Fibroblast of mammary gland (primary cell): Measurements from ENCODE around the gene NKX3-2.

ENCODE experiments used
- DNase-seq: peaks from one replicate; pipeline ENCODE4 v3.0.0-alpha.2; 2010; ENCODE audit warnings: low read depth
- H3K4me3 ChIP-seq: 2 replicates; pipeline ENCODE4 v1.5.1; 2011; ENCODE audit warnings: low read depth, mild to moderate bottlenecking, low read length, moderate library complexity; ENCODE audit not compliant: control insufficient read depth
- CTCF ChIP-seq: conservative IDR thresholded peaks from 2 replicates; pipeline ENCODE4 v1.5.1; 2011; ENCODE audit warnings: low read depth, low read length, inconsistent platforms; ENCODE audit not compliant: control insufficient read depth, insufficient read depth

Gene NKX3-2

DNA sequence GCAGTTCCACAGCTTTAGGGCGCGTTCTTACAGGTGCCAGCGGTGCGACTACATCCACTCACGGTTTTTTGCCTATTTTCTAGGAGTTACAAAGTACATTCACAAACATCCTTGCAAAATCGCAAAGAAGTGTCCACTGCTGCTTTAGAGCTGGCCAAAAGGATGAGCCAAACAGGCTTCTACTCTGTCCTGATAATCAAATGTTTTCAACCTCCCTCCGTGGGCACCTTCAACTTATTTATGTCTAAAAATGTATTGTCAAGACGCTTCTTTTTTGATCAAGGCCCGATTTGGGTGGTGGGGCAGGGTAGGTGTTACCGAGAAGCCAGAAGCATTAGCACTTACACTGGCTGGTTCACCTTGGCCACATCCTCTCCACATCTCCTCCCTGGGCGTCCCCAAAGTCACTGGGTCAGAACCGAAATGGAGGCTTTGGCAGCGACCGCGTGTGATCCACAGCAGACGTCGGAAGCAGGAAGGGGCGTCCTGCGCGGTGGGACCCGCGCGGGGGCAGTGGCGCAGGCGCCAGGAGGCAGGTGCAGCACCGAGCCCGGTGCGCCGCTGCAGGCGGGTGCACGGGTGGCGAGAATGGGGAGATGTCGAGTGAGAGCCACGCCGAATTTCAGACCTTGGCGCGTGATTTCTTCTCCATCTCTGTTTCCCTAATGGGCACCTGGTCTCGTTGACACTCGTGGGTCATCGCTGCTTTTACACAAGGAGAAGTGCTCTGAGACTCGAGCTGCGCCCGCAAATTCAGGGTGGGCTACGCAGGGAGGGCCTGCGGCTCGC, 16.9 kb downstream of the NKX3-2 start:
- TF ChIP-seq CTCF = no peak
- DNase-seq = no peak
- no peak overlapping the region for H3K4me3 ChIP-seq

GRCh38 chr4:13526658-13527057, 17.6 kb downstream of the NKX3-2 start:
- TF ChIP-seq CTCF = no peak
- H3K4me3 ChIP-seq = no peak overlapping the region
- DNase-seq = no peak

- no peak for DNase-seq
- no peak for TF ChIP-seq CTCF
- H3K4me3 ChIP-seq = no peak overlapping the region
Observed at GRCh38 chr4:13525606-13526281, 18.6 kb downstream of the NKX3-2 start.

GRCh38 chr4:13524504-13525243, 19.6 kb downstream of the NKX3-2 start:
- H3K4me3 ChIP-seq = no peak overlapping the region
- no peak for TF ChIP-seq CTCF
- DNase-seq = peak; percentile 56

DNA sequence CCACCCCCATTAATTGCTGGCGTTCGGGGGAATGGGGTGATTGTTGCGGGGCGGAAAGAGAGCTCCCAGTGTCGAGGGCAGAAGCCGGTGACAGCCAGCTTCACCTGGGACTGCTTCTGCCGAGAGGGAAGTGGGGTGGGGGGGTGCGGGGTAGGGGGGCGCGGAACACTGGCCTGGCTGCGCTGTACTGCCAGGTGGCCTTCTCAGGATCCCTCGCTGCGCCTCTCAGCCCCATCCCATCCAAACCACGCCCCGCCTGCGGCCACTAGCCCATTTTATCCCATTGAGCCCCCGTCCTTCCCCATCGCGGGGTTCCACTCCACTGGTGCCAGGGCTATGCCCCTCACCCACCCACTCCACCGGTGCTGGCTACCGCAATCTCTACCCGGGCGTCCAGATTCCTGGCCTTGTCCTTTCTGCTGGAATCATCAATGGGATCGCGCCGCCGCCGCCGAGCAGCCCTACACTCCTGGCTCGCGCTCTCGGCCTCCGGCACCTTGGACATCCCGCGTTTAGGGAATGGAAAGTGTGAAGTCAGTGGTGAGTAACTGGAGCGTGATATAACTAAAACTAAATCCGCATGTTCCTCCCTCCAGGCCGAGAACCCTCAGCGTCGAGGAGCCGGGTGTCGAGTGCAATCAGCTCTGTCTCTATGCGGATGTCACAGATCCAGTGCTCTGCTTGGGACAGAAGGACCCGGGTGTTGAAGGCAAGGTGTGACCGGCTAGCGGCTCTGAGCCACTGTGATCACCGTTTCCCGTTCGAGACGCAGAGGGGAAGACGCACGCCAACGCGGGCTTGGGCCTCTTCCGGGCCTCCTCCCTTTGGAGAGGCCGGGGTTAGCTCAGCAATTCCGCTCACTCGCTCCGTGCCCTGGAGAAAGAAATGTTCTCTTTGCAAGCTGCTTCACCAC, 20.5 kb downstream of the NKX3-2 start:
- no peak overlapping the region for H3K4me3 ChIP-seq
- TF ChIP-seq CTCF = no peak
- DNase-seq = no peak

DNA sequence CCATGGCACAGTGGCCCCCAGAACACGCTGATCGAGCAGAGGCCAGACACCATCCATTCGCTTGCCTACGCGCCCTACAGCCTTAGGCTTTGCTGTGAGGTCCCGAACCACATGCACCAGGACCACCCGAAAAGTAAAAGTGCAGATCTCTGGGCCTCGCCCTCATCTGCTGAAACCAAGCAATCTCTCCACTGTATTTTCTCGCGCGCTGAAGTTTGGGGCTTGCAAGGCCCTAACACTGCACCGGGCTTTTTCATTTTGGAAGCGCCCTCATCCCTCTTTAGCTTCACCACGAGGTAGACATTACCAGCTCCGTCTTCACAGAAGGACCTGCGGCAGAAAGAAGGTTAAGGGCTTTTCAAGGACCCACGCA, 21.2 kb downstream of the NKX3-2 start:
- H3K4me3 ChIP-seq = no peak overlapping the region
- no peak for DNase-seq
- no peak for TF ChIP-seq CTCF
